ENCODE results near the gene CCDC85B.

DNA sequence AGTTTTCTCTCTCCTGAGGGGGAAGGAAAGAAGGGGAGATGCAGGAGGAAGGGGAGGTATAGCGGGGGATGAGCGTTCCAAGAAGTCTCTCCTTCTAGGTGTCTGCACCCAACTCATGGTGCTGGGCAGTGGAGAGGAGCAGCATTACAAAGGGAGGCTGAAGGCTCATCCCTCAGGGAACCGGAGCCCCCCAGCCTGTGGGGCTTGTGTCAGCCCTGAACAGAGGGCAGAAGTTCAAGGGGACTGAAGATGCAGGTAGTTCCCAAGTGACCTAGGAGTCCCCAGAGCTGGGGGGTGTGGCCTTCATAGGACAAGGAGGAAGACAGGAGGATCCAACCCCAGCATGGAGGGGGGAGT, 26.6 kb downstream of the CCDC85B start:
- TF ChIP-seq CTCF (IDR thresholded peaks at IDR 0.05 in 8 of 11, conservative IDR thresholded peaks at IDR 0.05 in 3 of 11) (no peak), POLR2A (IDR thresholded peaks at IDR 0.05) (no peak)

Measured in spleen (tissue), 7 donors.